ENCODE data around the gene PRIM1.
"Not testable (repeated sequence)": the region's sequence is repeated elsewhere in the genome, so short reads cannot be mapped to it uniquely, and the experiment has no call there.

Gene PRIM1

GRCh38 chr12:56751712-56752598 lies at the start of gene PRIM1:
Gene PRIM1, minus strand, starts transcription at chr12:56752323. Its CDS starts 25 bp downstream, at chr12:56752298.
- DNase-seq (ENCODE audit: low spot score), result peak; percentile 88

- no peak for DNase-seq (ENCODE audit: low spot score)
Measured at GRCh38 chr12:56800221-56800620, 48.1 kb upstream of the PRIM1 start.

GRCh38 chr12:56799345-56799744 lies 47.2 kb upstream of the PRIM1 start:
- DNase-seq (ENCODE audit: low spot score), result not testable (repeated sequence)

GRCh38 chr12:56795791-56796190 lies 43.7 kb upstream of the PRIM1 start:
- DNase-seq (ENCODE audit: low spot score), result not testable (repeated sequence)

GRCh38 chr12:56795046-56795562 lies 43.0 kb upstream of the PRIM1 start:
- not testable (repeated sequence) for DNase-seq (ENCODE audit: low spot score)

GRCh38 chr12:56793124-56793523 lies 41.0 kb upstream of the PRIM1 start:
- DNase-seq (ENCODE audit: low spot score), result not testable (repeated sequence)

- no peak for DNase-seq (ENCODE audit: low spot score)
Measured at GRCh38 chr12:56792678-56793077, 40.6 kb upstream of the PRIM1 start.

- DNase-seq (ENCODE audit: low spot score), result not testable (repeated sequence)
Measured at GRCh38 chr12:56789429-56789828, 37.3 kb upstream of the PRIM1 start.

GRCh38 chr12:56787498-56787897 lies 35.4 kb upstream of the PRIM1 start:
- DNase-seq (ENCODE audit: low spot score), result no peak

- DNase-seq (ENCODE audit: low spot score), result no peak
Measured at GRCh38 chr12:56785874-56786273, 33.8 kb upstream of the PRIM1 start.

GRCh38 chr12:56785141-56785865 lies 33.2 kb upstream of the PRIM1 start:
- DNase-seq (ENCODE audit: low spot score), result no peak

- no peak for DNase-seq (ENCODE audit: low spot score)
Measured at GRCh38 chr12:56781726-56782125, 29.6 kb upstream of the PRIM1 start.

GRCh38 chr12:56778756-56779155 lies 26.6 kb upstream of the PRIM1 start:
- no peak for DNase-seq (ENCODE audit: low spot score)

- no peak for DNase-seq (ENCODE audit: low spot score)
Measured at GRCh38 chr12:56776654-56777053, 24.5 kb upstream of the PRIM1 start.

- no peak for DNase-seq (ENCODE audit: low spot score)
Measured at GRCh38 chr12:56775638-56776037, 23.5 kb upstream of the PRIM1 start.

- no peak for DNase-seq (ENCODE audit: low spot score)
Measured at GRCh38 chr12:56773113-56773512, 21.0 kb upstream of the PRIM1 start.

GRCh38 chr12:56772625-56773024 lies 20.5 kb upstream of the PRIM1 start:
- DNase-seq (ENCODE audit: low spot score), result no peak

GRCh38 chr12:56769868-56770267 lies 17.7 kb upstream of the PRIM1 start:
- no peak for DNase-seq (ENCODE audit: low spot score)

GRCh38 chr12:56768424-56768823 lies 16.3 kb upstream of the PRIM1 start:
- no peak for DNase-seq (ENCODE audit: low spot score)

GRCh38 chr12:56766535-56766934 lies 14.4 kb upstream of the PRIM1 start:
- no peak for DNase-seq (ENCODE audit: low spot score)

- no peak for DNase-seq (ENCODE audit: low spot score)
Measured at GRCh38 chr12:56763753-56764657, 11.9 kb upstream of the PRIM1 start.

- no peak for DNase-seq (ENCODE audit: low spot score)
Measured at GRCh38 chr12:56761812-56762211, 9.7 kb upstream of the PRIM1 start.

Data from SW480 (cell line).